ENCODE measurements around the gene RRP15. TPM values are rescaled to one million over a fixed set of nuclear protein-coding genes. Genes with fewer than 3 reads are reported as not detected.

Gene RRP15
- total and polyA plus RNA-seq, 9 of the 15 experiments (the other 6 are each of a cell fraction or from before 2014, with no cell fraction given) = 9.5 to 58.1 (median 29.3) TPM

DNA sequence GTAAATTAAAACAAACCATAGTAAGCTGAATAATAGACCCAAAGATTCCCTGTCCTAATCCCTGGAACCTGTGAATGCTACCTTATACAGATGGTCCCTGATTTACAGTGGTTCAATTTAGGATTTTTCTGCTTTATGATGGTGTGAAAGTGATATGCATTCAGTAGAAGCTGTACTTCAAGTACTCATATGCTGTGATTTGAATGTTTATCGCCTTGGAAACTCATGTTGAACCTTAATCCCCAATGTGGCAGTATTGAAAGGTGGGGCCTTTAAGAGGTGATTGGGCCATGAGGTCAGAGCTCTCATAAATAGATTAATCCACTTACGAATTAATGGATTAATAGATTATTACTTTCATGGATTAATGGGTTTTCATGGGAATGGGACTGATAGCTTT, 10.6 kb upstream of the RRP15 start:
- POLR2A ChIA-PET = interaction anchor here (0.8 to 2.0 kb wide), 2 partner anchors 10 to 256 kb away, joined by 3 to 6 read pairs; partner anchors contain the start of gene RRP15
- FAIRE-seq (no peak), ATAC-seq (no peak), DNase-seq (ENCODE audit: extremely low read depth in 1 of 4, low spot score in 3 of 4) (no peak)
- no peaks in the 10 kb centered on the region for H3K79me2 ChIP-seq (ENCODE audit: control insufficient read depth, insufficient read depth, low read length)
- H3K27ac ChIP-seq (ENCODE audit: extremely low read depth, low read depth, low read length) = no peak overlapping the region
- intact Hi-C loops (cut with micrococcal nuclease) (no loop called here), in situ Hi-C loops (cut with MboI) (no loop called here)
- 0% methylated on average over 2 of the region's 2 CpGs for WGBS (ENCODE audit: insufficient coverage, low coverage, missing lambda C conversion rate)
- BruUV-seq (replicated peaks) = no TSS peak
- no peaks in the 10 kb centered on the region for H4K20me1 ChIP-seq (replicated peaks; ENCODE audit: control insufficient read depth, insufficient read depth, low read length)
- H3K4me1 ChIP-seq (replicated peaks in 1 of 2; ENCODE audit: control insufficient read depth in 2 of 2, insufficient read depth in 2 of 2, low read length in 2 of 2) = no peaks in the 10 kb centered on the region; a peak in 1 of 5 replicates
- no peaks in the 10 kb centered on the region for H3K9me1 ChIP-seq (ENCODE audit: control insufficient read depth, insufficient read depth, low read length)
- H3K36me3 ChIP-seq (ENCODE audit: control insufficient read depth, insufficient read depth, low read length) = no peaks in the 10 kb centered on the region
- no peak overlapping the region for H3K4me2 ChIP-seq (ENCODE audit: insufficient read depth, low read length)
- no peaks in the 10 kb centered on the region for H3K9me3 ChIP-seq (replicated peaks; ENCODE audit: control insufficient read depth, insufficient read depth, low read depth, low read length)
- H2AFZ ChIP-seq (ENCODE audit: low read depth, low read length) = no peak overlapping the region
- CTCF ChIA-PET (ENCODE audit: low intra/inter-chr PET ratio) = interaction anchor here (0.6 kb wide), 1 partner anchor 10 kb away, joined by 6 read pairs; no protein-coding TSS in a partner anchor
- no peak overlapping the region for H3K9ac ChIP-seq (ENCODE audit: insufficient read depth in 1 of 2, low read depth in 2 of 2, low read length in 2 of 2)
- TF ChIP-seq NR2C2 (CRISPR knock-in tag; IDR thresholded peaks at IDR 0.05) (no peak), NR2C2 (tag; IDR thresholded peaks at IDR 0.05) (no peak), BHLHE40 (IDR thresholded peaks at IDR 0.05; ENCODE audit: low read length) (no peak), KDM1A (IDR thresholded peaks at IDR 0.05) (0 out of 4 replicates have a peak, but pooled peaks of 1 of the 2 experiments have one; percentile 11), ZNF23 (CRISPR knock-in tag; IDR thresholded peaks at IDR 0.05) (no peak)
- TF ChIP-seq, protein P1, sequence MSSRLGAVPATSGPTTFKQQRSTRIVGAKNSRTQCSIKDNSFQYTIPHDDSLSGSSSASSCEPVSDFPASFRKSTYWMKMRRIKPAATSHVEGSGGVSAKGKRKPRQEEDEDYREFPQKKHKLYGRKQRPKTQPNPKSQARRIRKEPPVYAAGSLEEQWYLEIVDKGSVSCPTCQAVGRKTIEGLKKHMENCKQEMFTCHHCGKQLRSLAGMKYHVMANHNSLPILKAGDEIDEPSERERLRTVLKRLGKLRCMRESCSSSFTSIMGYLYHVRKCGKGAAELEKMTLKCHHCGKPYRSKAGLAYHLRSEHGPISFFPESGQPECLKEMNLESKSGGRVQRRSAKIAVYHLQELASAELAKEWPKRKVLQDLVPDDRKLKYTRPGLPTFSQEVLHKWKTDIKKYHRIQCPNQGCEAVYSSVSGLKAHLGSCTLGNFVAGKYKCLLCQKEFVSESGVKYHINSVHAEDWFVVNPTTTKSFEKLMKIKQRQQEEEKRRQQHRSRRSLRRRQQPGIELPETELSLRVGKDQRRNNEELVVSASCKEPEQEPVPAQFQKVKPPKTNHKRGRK (tag; IDR thresholded peaks at IDR 0.05) = no peak
- no peak overlapping the region for H3K4me3 ChIP-seq
- peaks cover 4 to 8% of the 10 kb centered on the region in 2 experiments; a peak in 1 of 5 replicates for H3K27me3 ChIP-seq (ENCODE audit: control insufficient read depth in 2 of 2, insufficient read depth in 2 of 2, low read length in 2 of 2)

All from K562 (cell line).